GM23338 (cell line): ENCODE data around the gene VGLL2. TPM values are rescaled to one million over a fixed set of nuclear protein-coding genes. Genes with fewer than 3 reads are reported as not detected.

Experiments
- ATAC-seq: fragments of 200-7000 bp; cut with Tn5 transposase; 3 replicates; pipeline ENCODE4 v1.9.1; 2020
- DNase-seq: peaks from one replicate; pipeline ENCODE4 v3.0.0-alpha.2; 2015; ENCODE audit warnings: low spot score
- H2AFZ ChIP-seq: fragments of 200-600 bp; sonication (generic); 2 replicates; pipeline ENCODE4 v1.8.0; 2016; ENCODE audit warnings: antibody characterized with exemption, mild to moderate bottlenecking, moderate library complexity
- H3F3A ChIP-seq: fragments of 200-600 bp; sonication (generic); replicated peaks from 2 replicates; pipeline ENCODE4 v1.8.0; 2017; ENCODE audit warnings: antibody characterized with exemption, mixed run types, low read depth
- H3K27ac ChIP-seq: fragments of 200-600 bp; sonication (generic); 2 replicates; pipeline ENCODE4 v1.6.1; 2016; ENCODE audit warnings: low read depth
- H3K27me3 ChIP-seq: fragments of 200-600 bp; sonication (generic); 2 replicates; pipeline ENCODE4 v1.8.0; 2016; ENCODE audit warnings: mild to moderate bottlenecking, mixed run types, moderate library complexity; ENCODE audit not compliant: insufficient read depth
- H3K36me3 ChIP-seq: fragments of 200-600 bp; sonication (generic); 2 replicates; pipeline ENCODE4 v1.8.0; 2016; ENCODE audit warnings: mild to moderate bottlenecking; ENCODE audit not compliant: insufficient read depth
- H3K4me1 ChIP-seq: fragments of 200-600 bp; sonication (generic); 2 replicates; pipeline ENCODE4 v1.8.0; 2016; ENCODE audit warnings: mild to moderate bottlenecking, moderate library complexity; ENCODE audit not compliant: insufficient read depth
- H3K4me2 ChIP-seq: fragments of 200-600 bp; sonication (generic); 2 replicates; pipeline ENCODE4 v1.7.1; 2017; ENCODE audit warnings: mixed run types
- H3K4me3 ChIP-seq: fragments of 200-600 bp; sonication (generic); 2 replicates; pipeline ENCODE4 v1.6.1; 2016; ENCODE audit warnings: mixed run types
- H3K79me2 ChIP-seq: fragments of 200-600 bp; sonication (generic); replicated peaks from 2 replicates; pipeline ENCODE4 v1.8.0; 2017; ENCODE audit warnings: mild to moderate bottlenecking; ENCODE audit not compliant: insufficient read depth
- H3K9me2 ChIP-seq: fragments of 200-600 bp; sonication (generic); 2 replicates; pipeline ENCODE4 v1.8.0; 2017; ENCODE audit not compliant: insufficient read depth
- H4K20me1 ChIP-seq: fragments of 200-600 bp; sonication (generic); replicated peaks from 2 replicates; pipeline ENCODE4 v1.8.0; 2017; ENCODE audit warnings: mild to moderate bottlenecking; ENCODE audit not compliant: insufficient read depth
- H3K27ac Mint-ChIP-seq: 2 replicates; pipeline ENCODE4 v1.8.0; 2020; ENCODE audit warnings: inconsistent platforms, mild to moderate bottlenecking, moderate library complexity, mixed read lengths
- H3K27me3 Mint-ChIP-seq: 3 replicates; pipeline ENCODE4 v1.8.0; 2022; ENCODE audit warnings: low read depth, mild to moderate bottlenecking, moderate library complexity, mixed read lengths, inconsistent platforms; ENCODE audit not compliant: insufficient read depth, poor library complexity
- H3K36me3 Mint-ChIP-seq: 3 replicates; pipeline ENCODE4 v1.8.0; 2021; ENCODE audit warnings: low read depth, mild to moderate bottlenecking, inconsistent platforms, moderate library complexity, mixed read lengths
- H3K4me1 Mint-ChIP-seq: 3 replicates; pipeline ENCODE4 v1.8.0; 2020; ENCODE audit warnings: mild to moderate bottlenecking, inconsistent platforms, mixed read lengths
- H3K4me3 Mint-ChIP-seq: 3 replicates; pipeline ENCODE4 v1.8.0; 2021; ENCODE audit warnings: moderate library complexity, mild to moderate bottlenecking, inconsistent platforms, mixed read lengths
- H3K9me3 Mint-ChIP-seq: 3 replicates; pipeline ENCODE4 v1.8.0; 2020; ENCODE audit warnings: moderate library complexity, mild to moderate bottlenecking, inconsistent platforms, mixed read lengths
- CREB1 ChIP-seq: fragments of 250-450 bp; sonication (Bioruptor Pico); IDR thresholded peaks from 2 replicates; pipeline ENCODE4 v1.5.0; 2020; ENCODE audit warnings: low read depth, mild to moderate bottlenecking, moderate library complexity
- ETS1 ChIP-seq: IDR thresholded peaks from 2 replicates; pipeline ENCODE4 v1.6.1; 2016; ENCODE audit warnings: antibody characterized with exemption
- EZH2phosphoT487 ChIP-seq: fragments of 200-600 bp; sonication (generic); IDR thresholded peaks from one replicate; pipeline ENCODE4 v1.8.1; 2018; ENCODE audit warnings: antibody characterized with exemption; ENCODE audit not compliant: unreplicated experiment
- JUNB ChIP-seq: IDR thresholded peaks from one replicate; pipeline ENCODE4 v1.6.1; 2016; ENCODE audit warnings: antibody characterized with exemption; ENCODE audit not compliant: unreplicated experiment
- NANOG ChIP-seq: IDR thresholded peaks from 2 replicates; pipeline ENCODE4 v1.6.1; 2016; ENCODE audit warnings: antibody characterized with exemption, borderline replicate concordance
- POLR2AphosphoS5 ChIP-seq: IDR thresholded peaks from 2 replicates; pipeline ENCODE4 v1.6.1; 2016; ENCODE audit warnings: antibody characterized with exemption, low read depth
- REST ChIP-seq: IDR thresholded peaks from one replicate; pipeline ENCODE4 v1.6.1; 2018; ENCODE audit warnings: antibody characterized with exemption; ENCODE audit not compliant: unreplicated experiment
- ZNF331 ChIP-seq: fragments of 250-450 bp; sonication (Bioruptor Pico); IDR thresholded peaks from 2 replicates; pipeline ENCODE4 v1.5.0; 2020; ENCODE audit warnings: low read depth, mild to moderate bottlenecking, moderate library complexity
- polyA plus RNA-seq: library from polyadenylated mRNA; unstranded; fragments of >200 nt; fragmentation: Nextera tagmentation; extraction: Ambion mirVana; gene quantifications from 2 replicates; pipeline ENCODE4 v1.2.1, GENCODE V29; 2016
- total RNA-seq: library from RNA; depleted of rRNA; stranded (reverse); fragments of >200 nt; shearing (Covaris generic); gene quantifications from 2 replicates; pipeline ENCODE4 v1.2.3, GENCODE V29; 2014
- TF ChIP-seq, protein P1 (sequence below), 2 experiments: fragments of 200-600 bp in 1 of 2; sonication (generic) in 1 of 2; conservative IDR thresholded peaks; 2 replicates each; pipeline versions ENCODE4 v1.5.1 to v1.6.1; 2016 to 2017; ENCODE audit warnings: antibody characterized with exemption in 2 of 2, low read depth in 2 of 2, mild to moderate bottlenecking in 2 of 2, moderate library complexity in 1 of 2

Gene VGLL2
- total and polyA plus RNA-seq, 2 experiments from 2014 or later: not detected

- no peak for TF ChIP-seq JUNB
- TF ChIP-seq REST: no peak
- no peak for TF ChIP-seq CREB1 (CRISPR knock-in tag)
- TF ChIP-seq NANOG: no peak
- TF ChIP-seq, protein P1, sequence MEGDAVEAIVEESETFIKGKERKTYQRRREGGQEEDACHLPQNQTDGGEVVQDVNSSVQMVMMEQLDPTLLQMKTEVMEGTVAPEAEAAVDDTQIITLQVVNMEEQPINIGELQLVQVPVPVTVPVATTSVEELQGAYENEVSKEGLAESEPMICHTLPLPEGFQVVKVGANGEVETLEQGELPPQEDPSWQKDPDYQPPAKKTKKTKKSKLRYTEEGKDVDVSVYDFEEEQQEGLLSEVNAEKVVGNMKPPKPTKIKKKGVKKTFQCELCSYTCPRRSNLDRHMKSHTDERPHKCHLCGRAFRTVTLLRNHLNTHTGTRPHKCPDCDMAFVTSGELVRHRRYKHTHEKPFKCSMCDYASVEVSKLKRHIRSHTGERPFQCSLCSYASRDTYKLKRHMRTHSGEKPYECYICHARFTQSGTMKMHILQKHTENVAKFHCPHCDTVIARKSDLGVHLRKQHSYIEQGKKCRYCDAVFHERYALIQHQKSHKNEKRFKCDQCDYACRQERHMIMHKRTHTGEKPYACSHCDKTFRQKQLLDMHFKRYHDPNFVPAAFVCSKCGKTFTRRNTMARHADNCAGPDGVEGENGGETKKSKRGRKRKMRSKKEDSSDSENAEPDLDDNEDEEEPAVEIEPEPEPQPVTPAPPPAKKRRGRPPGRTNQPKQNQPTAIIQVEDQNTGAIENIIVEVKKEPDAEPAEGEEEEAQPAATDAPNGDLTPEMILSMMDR (conservative IDR thresholded peaks at IDR 0.05; ENCODE audit: low read depth in 2 of 2): no peak
- no peak for TF ChIP-seq EZH2phosphoT487
- TF ChIP-seq ZNF331 (CRISPR knock-in tag): no peak
These were observed 43.7 kb downstream of the VGLL2 start (continued) for GRCh38 chr6:117309069-117309468.

DNA sequence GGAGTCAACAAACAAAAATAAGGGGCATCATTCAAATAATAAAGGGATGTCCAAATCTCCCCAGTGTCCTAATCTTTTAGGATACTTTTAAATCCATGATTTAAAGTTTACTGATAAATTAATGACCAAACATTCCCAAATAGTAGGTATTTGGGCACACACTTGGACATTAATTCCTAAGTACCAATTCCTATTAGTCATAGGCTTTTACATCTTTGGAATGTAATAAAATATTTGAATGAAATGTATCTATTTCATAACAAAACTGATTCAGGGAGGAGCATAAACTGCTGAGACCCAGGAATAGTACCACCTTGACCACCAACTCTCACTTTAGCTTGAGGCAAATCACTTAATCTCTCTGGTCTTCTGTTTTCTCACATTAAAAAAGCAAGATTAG is 44.3 kb downstream of the VGLL2 start:
- Histone ChIP-seq H3K79me2 (no peaks in the 10 kb centered on the region), H3K4me2 (no peak overlapping the region), H3K4me3 (no peak overlapping the region), H4K20me1 (no peaks in the 10 kb centered on the region), H3K9me2 (no peaks in the 10 kb centered on the region), H3K27ac (no peak overlapping the region), H3K27me3 (no peaks in the 10 kb centered on the region), H3F3A (no peaks in the 10 kb centered on the region), H3K4me1 (no peaks in the 10 kb centered on the region), H3K36me3 (no peaks in the 10 kb centered on the region), H2AFZ (no peak overlapping the region)
- peaks cover 9% of the 10 kb centered on the region for H3K4me1 Mint-ChIP-seq
- no peaks in the 10 kb centered on the region for H3K9me3 Mint-ChIP-seq
- ATAC-seq (no peak), DNase-seq (no peak)
- H3K27me3 Mint-ChIP-seq: no peaks in the 10 kb centered on the region
- no peaks in the 10 kb centered on the region for H3K36me3 Mint-ChIP-seq
- TF ChIP-seq JUNB (no peak), ETS1 (no peak), REST (no peak), ZNF331 (CRISPR knock-in tag) (no peak), POLR2AphosphoS5 (no peak), NANOG (no peak)
- TF ChIP-seq, protein P1 (conservative IDR thresholded peaks at IDR 0.05; ENCODE audit: low read depth in 2 of 2): no peak
- H3K27ac Mint-ChIP-seq: no peak overlapping the region
- H3K4me3 Mint-ChIP-seq: no peak overlapping the region
